GM23338 (cell line): ENCODE results near the gene RCCD1. TPM values are rescaled to one million over a fixed set of nuclear protein-coding genes. Genes with fewer than 3 reads are reported as not detected.

Experiments used
- ATAC-seq: fragments of 200-7000 bp; cut with Tn5 transposase; 3 replicates; pipeline ENCODE4 v1.9.1; 2020
- DNase-seq: peaks from one replicate; pipeline ENCODE4 v3.0.0-alpha.2; 2015; ENCODE audit warnings: low spot score
- H2AFZ ChIP-seq: fragments of 200-600 bp; sonication (generic); 2 replicates; pipeline ENCODE4 v1.8.0; 2016; ENCODE audit warnings: antibody characterized with exemption, mild to moderate bottlenecking, moderate library complexity
- H3F3A ChIP-seq: fragments of 200-600 bp; sonication (generic); replicated peaks from 2 replicates; pipeline ENCODE4 v1.8.0; 2017; ENCODE audit warnings: antibody characterized with exemption, mixed run types, low read depth
- H3K27ac ChIP-seq: fragments of 200-600 bp; sonication (generic); 2 replicates; pipeline ENCODE4 v1.6.1; 2016; ENCODE audit warnings: low read depth
- H3K27me3 ChIP-seq: fragments of 200-600 bp; sonication (generic); 2 replicates; pipeline ENCODE4 v1.8.0; 2016; ENCODE audit warnings: mild to moderate bottlenecking, mixed run types, moderate library complexity; ENCODE audit not compliant: insufficient read depth
- H3K36me3 ChIP-seq: fragments of 200-600 bp; sonication (generic); 2 replicates; pipeline ENCODE4 v1.8.0; 2016; ENCODE audit warnings: mild to moderate bottlenecking; ENCODE audit not compliant: insufficient read depth
- H3K4me1 ChIP-seq: fragments of 200-600 bp; sonication (generic); 2 replicates; pipeline ENCODE4 v1.8.0; 2016; ENCODE audit warnings: mild to moderate bottlenecking, moderate library complexity; ENCODE audit not compliant: insufficient read depth
- H3K4me2 ChIP-seq: fragments of 200-600 bp; sonication (generic); 2 replicates; pipeline ENCODE4 v1.7.1; 2017; ENCODE audit warnings: mixed run types
- H3K4me3 ChIP-seq: fragments of 200-600 bp; sonication (generic); 2 replicates; pipeline ENCODE4 v1.6.1; 2016; ENCODE audit warnings: mixed run types
- H3K79me2 ChIP-seq: fragments of 200-600 bp; sonication (generic); replicated peaks from 2 replicates; pipeline ENCODE4 v1.8.0; 2017; ENCODE audit warnings: mild to moderate bottlenecking; ENCODE audit not compliant: insufficient read depth
- H3K9me2 ChIP-seq: fragments of 200-600 bp; sonication (generic); 2 replicates; pipeline ENCODE4 v1.8.0; 2017; ENCODE audit not compliant: insufficient read depth
- H4K20me1 ChIP-seq: fragments of 200-600 bp; sonication (generic); replicated peaks from 2 replicates; pipeline ENCODE4 v1.8.0; 2017; ENCODE audit warnings: mild to moderate bottlenecking; ENCODE audit not compliant: insufficient read depth
- H3K27ac Mint-ChIP-seq: 2 replicates; pipeline ENCODE4 v1.8.0; 2020; ENCODE audit warnings: inconsistent platforms, mild to moderate bottlenecking, moderate library complexity, mixed read lengths
- H3K27me3 Mint-ChIP-seq: 3 replicates; pipeline ENCODE4 v1.8.0; 2022; ENCODE audit warnings: low read depth, mild to moderate bottlenecking, moderate library complexity, mixed read lengths, inconsistent platforms; ENCODE audit not compliant: insufficient read depth, poor library complexity
- H3K36me3 Mint-ChIP-seq: 3 replicates; pipeline ENCODE4 v1.8.0; 2021; ENCODE audit warnings: low read depth, mild to moderate bottlenecking, inconsistent platforms, moderate library complexity, mixed read lengths
- H3K4me1 Mint-ChIP-seq: 3 replicates; pipeline ENCODE4 v1.8.0; 2020; ENCODE audit warnings: mild to moderate bottlenecking, inconsistent platforms, mixed read lengths
- H3K4me3 Mint-ChIP-seq: 3 replicates; pipeline ENCODE4 v1.8.0; 2021; ENCODE audit warnings: moderate library complexity, mild to moderate bottlenecking, inconsistent platforms, mixed read lengths
- H3K9me3 Mint-ChIP-seq: 3 replicates; pipeline ENCODE4 v1.8.0; 2020; ENCODE audit warnings: moderate library complexity, mild to moderate bottlenecking, inconsistent platforms, mixed read lengths
- ETS1 ChIP-seq: IDR thresholded peaks from 2 replicates; pipeline ENCODE4 v1.6.1; 2016; ENCODE audit warnings: antibody characterized with exemption
- EZH2 ChIP-seq: fragments of 200-600 bp; sonication (generic); IDR thresholded peaks from one replicate; pipeline ENCODE4 v1.8.0; 2017; ENCODE audit warnings: antibody characterized with exemption, mild to moderate bottlenecking, low read depth; ENCODE audit not compliant: unreplicated experiment
- JUNB ChIP-seq: IDR thresholded peaks from one replicate; pipeline ENCODE4 v1.6.1; 2016; ENCODE audit warnings: antibody characterized with exemption; ENCODE audit not compliant: unreplicated experiment
- NANOG ChIP-seq: IDR thresholded peaks from 2 replicates; pipeline ENCODE4 v1.6.1; 2016; ENCODE audit warnings: antibody characterized with exemption, borderline replicate concordance
- POLR2AphosphoS5 ChIP-seq: IDR thresholded peaks from 2 replicates; pipeline ENCODE4 v1.6.1; 2016; ENCODE audit warnings: antibody characterized with exemption, low read depth
- STAT1 ChIP-seq: IDR thresholded peaks from one replicate; pipeline ENCODE4 v1.6.1; 2016; ENCODE audit warnings: antibody characterized with exemption; ENCODE audit not compliant: unreplicated experiment
- ZNF114 ChIP-seq: fragments of 250-450 bp; sonication (Bioruptor Pico); IDR thresholded peaks from 2 replicates; pipeline ENCODE4 v1.5.0; 2020; ENCODE audit warnings: mild to moderate bottlenecking, moderate library complexity
- ZNF331 ChIP-seq: fragments of 250-450 bp; sonication (Bioruptor Pico); IDR thresholded peaks from 2 replicates; pipeline ENCODE4 v1.5.0; 2020; ENCODE audit warnings: low read depth, mild to moderate bottlenecking, moderate library complexity
- polyA plus RNA-seq: library from polyadenylated mRNA; unstranded; fragments of >200 nt; fragmentation: Nextera tagmentation; extraction: Ambion mirVana; gene quantifications from 2 replicates; pipeline ENCODE4 v1.2.1, GENCODE V29; 2016
- total RNA-seq: library from RNA; depleted of rRNA; stranded (reverse); fragments of >200 nt; shearing (Covaris generic); gene quantifications from 2 replicates; pipeline ENCODE4 v1.2.3, GENCODE V29; 2014
- TF ChIP-seq, protein P1 (sequence below): fragments of 250-450 bp; sonication (Bioruptor Pico); IDR thresholded peaks from 2 replicates; pipeline ENCODE4 v1.5.0; 2020; ENCODE audit warnings: mild to moderate bottlenecking, moderate library complexity
- TF ChIP-seq, protein P2 (sequence below): IDR thresholded peaks from one replicate; pipeline ENCODE4 v1.6.1; 2018; ENCODE audit warnings: antibody characterized with exemption; ENCODE audit not compliant: unreplicated experiment

RCCD1 gene
- total and polyA plus RNA-seq, 2 experiments from 2014 or later = 10.8 to 17.1 TPM

GRCh38 chr15:90946538-90946937 lies 8.1 kb upstream of the RCCD1 start (continued):
- TF ChIP-seq, protein P1, sequence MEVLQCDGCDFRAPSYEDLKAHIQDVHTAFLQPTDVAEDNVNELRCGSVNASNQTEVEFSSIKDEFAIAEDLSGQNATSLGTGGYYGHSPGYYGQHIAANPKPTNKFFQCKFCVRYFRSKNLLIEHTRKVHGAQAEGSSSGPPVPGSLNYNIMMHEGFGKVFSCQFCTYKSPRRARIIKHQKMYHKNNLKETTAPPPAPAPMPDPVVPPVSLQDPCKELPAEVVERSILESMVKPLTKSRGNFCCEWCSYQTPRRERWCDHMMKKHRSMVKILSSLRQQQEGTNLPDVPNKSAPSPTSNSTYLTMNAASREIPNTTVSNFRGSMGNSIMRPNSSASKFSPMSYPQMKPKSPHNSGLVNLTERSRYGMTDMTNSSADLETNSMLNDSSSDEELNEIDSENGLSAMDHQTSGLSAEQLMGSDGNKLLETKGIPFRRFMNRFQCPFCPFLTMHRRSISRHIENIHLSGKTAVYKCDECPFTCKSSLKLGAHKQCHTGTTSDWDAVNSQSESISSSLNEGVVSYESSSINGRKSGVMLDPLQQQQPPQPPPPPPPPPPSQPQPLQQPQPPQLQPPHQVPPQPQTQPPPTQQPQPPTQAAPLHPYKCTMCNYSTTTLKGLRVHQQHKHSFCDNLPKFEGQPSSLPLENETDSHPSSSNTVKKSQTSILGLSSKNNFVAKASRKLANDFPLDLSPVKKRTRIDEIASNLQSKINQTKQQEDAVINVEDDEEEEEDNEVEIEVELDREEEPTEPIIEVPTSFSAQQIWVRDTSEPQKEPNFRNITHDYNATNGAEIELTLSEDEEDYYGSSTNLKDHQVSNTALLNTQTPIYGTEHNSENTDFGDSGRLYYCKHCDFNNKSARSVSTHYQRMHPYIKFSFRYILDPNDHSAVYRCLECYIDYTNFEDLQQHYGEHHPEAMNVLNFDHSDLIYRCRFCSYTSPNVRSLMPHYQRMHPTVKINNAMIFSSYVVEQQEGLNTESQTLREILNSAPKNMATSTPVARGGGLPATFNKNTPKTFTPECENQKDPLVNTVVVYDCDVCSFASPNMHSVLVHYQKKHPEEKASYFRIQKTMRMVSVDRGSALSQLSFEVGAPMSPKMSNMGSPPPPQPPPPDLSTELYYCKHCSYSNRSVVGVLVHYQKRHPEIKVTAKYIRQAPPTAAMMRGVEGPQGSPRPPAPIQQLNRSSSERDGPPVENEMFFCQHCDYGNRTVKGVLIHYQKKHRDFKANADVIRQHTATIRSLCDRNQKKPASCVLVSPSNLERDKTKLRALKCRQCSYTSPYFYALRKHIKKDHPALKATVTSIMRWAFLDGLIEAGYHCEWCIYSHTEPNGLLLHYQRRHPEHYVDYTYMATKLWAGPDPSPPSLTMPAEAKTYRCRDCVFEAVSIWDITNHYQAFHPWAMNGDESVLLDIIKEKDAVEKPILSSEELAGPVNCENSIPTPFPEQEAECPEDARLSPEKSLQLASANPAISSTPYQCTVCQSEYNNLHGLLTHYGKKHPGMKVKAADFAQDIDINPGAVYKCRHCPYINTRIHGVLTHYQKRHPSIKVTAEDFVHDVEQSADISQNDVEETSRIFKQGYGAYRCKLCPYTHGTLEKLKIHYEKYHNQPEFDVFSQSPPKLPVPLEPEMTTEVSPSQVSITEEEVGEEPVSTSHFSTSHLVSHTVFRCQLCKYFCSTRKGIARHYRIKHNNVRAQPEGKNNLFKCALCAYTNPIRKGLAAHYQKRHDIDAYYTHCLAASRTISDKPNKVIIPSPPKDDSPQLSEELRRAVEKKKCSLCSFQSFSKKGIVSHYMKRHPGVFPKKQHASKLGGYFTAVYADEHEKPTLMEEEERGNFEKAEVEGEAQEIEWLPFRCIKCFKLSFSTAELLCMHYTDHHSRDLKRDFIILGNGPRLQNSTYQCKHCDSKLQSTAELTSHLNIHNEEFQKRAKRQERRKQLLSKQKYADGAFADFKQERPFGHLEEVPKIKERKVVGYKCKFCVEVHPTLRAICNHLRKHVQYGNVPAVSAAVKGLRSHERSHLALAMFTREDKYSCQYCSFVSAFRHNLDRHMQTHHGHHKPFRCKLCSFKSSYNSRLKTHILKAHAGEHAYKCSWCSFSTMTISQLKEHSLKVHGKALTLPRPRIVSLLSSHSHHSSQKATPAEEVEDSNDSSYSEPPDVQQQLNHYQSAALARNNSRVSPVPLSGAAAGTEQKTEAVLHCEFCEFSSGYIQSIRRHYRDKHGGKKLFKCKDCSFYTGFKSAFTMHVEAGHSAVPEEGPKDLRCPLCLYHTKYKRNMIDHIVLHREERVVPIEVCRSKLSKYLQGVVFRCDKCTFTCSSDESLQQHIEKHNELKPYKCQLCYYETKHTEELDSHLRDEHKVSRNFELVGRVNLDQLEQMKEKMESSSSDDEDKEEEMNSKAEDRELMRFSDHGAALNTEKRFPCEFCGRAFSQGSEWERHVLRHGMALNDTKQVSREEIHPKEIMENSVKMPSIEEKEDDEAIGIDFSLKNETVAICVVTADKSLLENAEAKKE (CRISPR knock-in tag) = no peak
- TF ChIP-seq ZNF114 (CRISPR knock-in tag) (no peak), POLR2AphosphoS5 (no peak)
- TF ChIP-seq, protein P2, sequence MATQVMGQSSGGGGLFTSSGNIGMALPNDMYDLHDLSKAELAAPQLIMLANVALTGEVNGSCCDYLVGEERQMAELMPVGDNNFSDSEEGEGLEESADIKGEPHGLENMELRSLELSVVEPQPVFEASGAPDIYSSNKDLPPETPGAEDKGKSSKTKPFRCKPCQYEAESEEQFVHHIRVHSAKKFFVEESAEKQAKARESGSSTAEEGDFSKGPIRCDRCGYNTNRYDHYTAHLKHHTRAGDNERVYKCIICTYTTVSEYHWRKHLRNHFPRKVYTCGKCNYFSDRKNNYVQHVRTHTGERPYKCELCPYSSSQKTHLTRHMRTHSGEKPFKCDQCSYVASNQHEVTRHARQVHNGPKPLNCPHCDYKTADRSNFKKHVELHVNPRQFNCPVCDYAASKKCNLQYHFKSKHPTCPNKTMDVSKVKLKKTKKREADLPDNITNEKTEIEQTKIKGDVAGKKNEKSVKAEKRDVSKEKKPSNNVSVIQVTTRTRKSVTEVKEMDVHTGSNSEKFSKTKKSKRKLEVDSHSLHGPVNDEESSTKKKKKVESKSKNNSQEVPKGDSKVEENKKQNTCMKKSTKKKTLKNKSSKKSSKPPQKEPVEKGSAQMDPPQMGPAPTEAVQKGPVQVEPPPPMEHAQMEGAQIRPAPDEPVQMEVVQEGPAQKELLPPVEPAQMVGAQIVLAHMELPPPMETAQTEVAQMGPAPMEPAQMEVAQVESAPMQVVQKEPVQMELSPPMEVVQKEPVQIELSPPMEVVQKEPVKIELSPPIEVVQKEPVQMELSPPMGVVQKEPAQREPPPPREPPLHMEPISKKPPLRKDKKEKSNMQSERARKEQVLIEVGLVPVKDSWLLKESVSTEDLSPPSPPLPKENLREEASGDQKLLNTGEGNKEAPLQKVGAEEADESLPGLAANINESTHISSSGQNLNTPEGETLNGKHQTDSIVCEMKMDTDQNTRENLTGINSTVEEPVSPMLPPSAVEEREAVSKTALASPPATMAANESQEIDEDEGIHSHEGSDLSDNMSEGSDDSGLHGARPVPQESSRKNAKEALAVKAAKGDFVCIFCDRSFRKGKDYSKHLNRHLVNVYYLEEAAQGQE = no peak

DNA sequence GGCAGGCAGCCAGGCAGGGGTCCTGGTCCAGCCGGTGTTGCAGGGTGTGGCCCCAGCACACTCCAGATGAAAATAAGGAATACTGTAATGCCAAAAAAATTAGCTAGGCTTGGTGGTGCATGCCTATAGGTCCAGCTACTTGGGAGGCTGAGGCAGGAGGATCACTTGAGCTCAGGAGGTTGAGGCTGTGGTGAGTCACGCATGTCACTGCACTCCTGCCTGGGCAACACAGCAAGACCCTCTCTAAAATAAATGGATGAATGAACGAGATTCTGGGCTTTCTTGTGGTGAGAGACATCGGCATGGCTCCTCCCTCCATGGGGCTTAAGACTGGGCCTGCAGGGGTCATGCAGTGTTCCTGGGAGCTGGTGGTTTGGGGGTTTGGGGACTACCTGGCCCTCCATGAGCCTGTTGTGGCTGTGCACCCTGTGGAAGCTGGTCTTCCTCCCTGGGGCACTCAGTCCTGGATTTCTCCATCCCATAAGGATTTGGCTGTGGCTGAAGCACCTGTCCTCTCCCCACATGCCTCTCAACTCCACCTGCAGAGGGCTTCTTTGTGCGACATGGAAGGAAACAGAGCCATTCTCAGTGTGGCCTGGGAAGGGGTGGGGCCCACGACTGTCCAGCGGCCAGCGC lies 7.6 kb upstream of the RCCD1 start:
- Mint-ChIP-seq H3K27ac (no peak overlapping the region), H3K36me3 (peaks cover 75% of the 10 kb centered on the region), H3K4me3 (no peak overlapping the region), H3K27me3 (peaks cover 4% of the 10 kb centered on the region), H3K4me1 (no peaks in the 10 kb centered on the region), H3K9me3 (no peaks in the 10 kb centered on the region)
- H3F3A ChIP-seq = no peaks in the 10 kb centered on the region
- H3K36me3 ChIP-seq = peaks cover 14% of the 10 kb centered on the region; the same call in 1 of the 2 replicates
- no peaks in the 10 kb centered on the region for H3K4me1 ChIP-seq
- H3K4me3 ChIP-seq = no peak overlapping the region
- no peak overlapping the region for H3K27ac ChIP-seq
- no peak overlapping the region for H3K4me2 ChIP-seq
- DNase-seq = no peak
- H3K27me3 ChIP-seq = no peaks in the 10 kb centered on the region
- H2AFZ ChIP-seq = no peak overlapping the region
- H4K20me1 ChIP-seq = no peaks in the 10 kb centered on the region; the same call in 1 of the 2 replicates
- ATAC-seq = no peak; the same call in 2 of the 3 replicates
- no peaks in the 10 kb centered on the region for H3K9me2 ChIP-seq
- H3K79me2 ChIP-seq = no peaks in the 10 kb centered on the region
- TF ChIP-seq EZH2 (no peak), ETS1 (no peak), ZNF331 (CRISPR knock-in tag) (no peak), NANOG (no peak), ZNF114 (CRISPR knock-in tag) (no peak), STAT1 (no peak), JUNB (no peak)
- TF ChIP-seq, protein P2 = no peak
